ENCODE results near the gene HEBP2.

DNA sequence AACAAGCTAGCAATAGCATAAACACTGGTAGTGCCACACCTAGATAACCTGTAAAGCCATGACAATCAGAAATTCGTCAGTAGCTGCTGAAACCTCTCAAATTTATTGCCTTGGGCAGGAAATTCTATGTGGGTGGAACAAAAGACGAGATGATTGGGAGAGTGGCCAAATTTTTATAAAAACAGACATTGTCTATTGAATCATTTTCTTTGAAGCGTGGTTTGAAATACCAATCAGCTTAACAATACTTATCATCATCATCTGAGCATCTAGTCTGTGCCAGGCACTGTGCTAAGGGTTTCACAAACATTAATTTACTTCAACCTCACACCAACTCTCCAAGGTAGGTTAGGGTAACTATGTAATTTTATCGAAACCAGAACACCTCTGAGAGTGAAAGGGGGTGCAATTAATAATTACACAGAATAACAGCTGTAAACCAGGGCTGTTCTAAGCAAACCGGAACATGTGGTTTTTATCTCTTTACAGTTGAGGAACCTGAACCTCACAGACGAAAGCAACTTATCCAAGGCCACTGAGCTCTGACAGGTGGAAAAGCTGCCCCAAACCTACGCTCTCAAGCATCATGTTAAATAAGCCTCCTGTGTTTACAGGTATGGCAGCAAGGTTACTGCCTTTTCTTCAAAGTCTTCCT is 51.9 kb downstream of the HEBP2 start:
- TF ChIP-seq, protein P1, sequence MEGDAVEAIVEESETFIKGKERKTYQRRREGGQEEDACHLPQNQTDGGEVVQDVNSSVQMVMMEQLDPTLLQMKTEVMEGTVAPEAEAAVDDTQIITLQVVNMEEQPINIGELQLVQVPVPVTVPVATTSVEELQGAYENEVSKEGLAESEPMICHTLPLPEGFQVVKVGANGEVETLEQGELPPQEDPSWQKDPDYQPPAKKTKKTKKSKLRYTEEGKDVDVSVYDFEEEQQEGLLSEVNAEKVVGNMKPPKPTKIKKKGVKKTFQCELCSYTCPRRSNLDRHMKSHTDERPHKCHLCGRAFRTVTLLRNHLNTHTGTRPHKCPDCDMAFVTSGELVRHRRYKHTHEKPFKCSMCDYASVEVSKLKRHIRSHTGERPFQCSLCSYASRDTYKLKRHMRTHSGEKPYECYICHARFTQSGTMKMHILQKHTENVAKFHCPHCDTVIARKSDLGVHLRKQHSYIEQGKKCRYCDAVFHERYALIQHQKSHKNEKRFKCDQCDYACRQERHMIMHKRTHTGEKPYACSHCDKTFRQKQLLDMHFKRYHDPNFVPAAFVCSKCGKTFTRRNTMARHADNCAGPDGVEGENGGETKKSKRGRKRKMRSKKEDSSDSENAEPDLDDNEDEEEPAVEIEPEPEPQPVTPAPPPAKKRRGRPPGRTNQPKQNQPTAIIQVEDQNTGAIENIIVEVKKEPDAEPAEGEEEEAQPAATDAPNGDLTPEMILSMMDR (IDR thresholded peaks at IDR 0.05): no peak
- no peak for TF ChIP-seq POLR2AphosphoS5 (IDR thresholded peaks at IDR 0.05)
- no peak for TF ChIP-seq POLR2A (IDR thresholded peaks at IDR 0.05)

All from gastroesophageal sphincter (tissue), 3 donors.